ENCODE measurements around the gene SH3GL1.

- TF ChIP-seq CTCF (conservative IDR thresholded peaks at IDR 0.05; ENCODE audit: low read depth, low read length) (no peak), EZH2 (IDR thresholded peaks at IDR 0.05; ENCODE audit: borderline replicate concordance, low read depth, low read length, poor library complexity, severe bottlenecking) (no peak)
Observed at GRCh38 chr19:4437103-4437502, 36.8 kb upstream of the SH3GL1 start.
